Spleen (tissue), 7 donors: ENCODE data around the gene GSN.

Source experiments
- CTCF ChIP-seq, 11 experiments: fragments of 200-600 bp in 7 of 11; fragments of 450-650 bp in 4 of 11; sonication (generic) in 4 of 11; IDR thresholded peaks in 8 of 11; conservative IDR thresholded peaks in 3 of 11; 1 replicate in 7 of 11; 2 replicates in 4 of 11; pipeline versions ENCODE4 v1.4.0 to v1.8.0; 2016 to 2021; ENCODE audit warnings: antibody characterized with exemption in 11 of 11, inconsistent platforms in 4 of 11, mild to moderate bottlenecking in 1 of 11
- POLR2A ChIP-seq, 3 donors: fragments of 450-650 bp; IDR thresholded peaks; one replicate each; pipeline ENCODE4 v1.5.1; 2017; ENCODE audit warnings: antibody characterized with exemption in 3 of 3, mild to moderate bottlenecking in 1 of 3
- POLR2AphosphoS5 ChIP-seq, 3 donors: sonication (generic); formaldehyde crosslinking; IDR thresholded peaks; one replicate each; pipeline ENCODE4 v1.5.1; 2017; ENCODE audit warnings: antibody characterized with exemption in 3 of 3
- donor health status: DM: no; HTN: no; CAD: no; lungs with moderate emphysema.
- donor health status: DM: no; HTN: no; CAD: no.
- donor health status: DM: no; HTN: no; CAD: no.

GRCh38 chr9:121339437-121339836 lies 71.5 kb downstream of the GSN start:
- TF ChIP-seq POLR2A (IDR thresholded peaks at IDR 0.05) = no peak
- no peak for TF ChIP-seq CTCF (IDR thresholded peaks at IDR 0.05 in 8 of 11, conservative IDR thresholded peaks at IDR 0.05 in 3 of 11)
- TF ChIP-seq POLR2AphosphoS5 (IDR thresholded peaks at IDR 0.05) = no peak
